Inflammatory macrophage treated with lipopolysaccharide for 1 hour (primary cell): ENCODE measurements around the gene PBOV1.

Experiments used
- DNase-seq, 2 donors: peaks; one replicate each; pipeline ENCODE4 v3.0.0-alpha.2; 2020 to 2022

The PBOV1 gene

DNA sequence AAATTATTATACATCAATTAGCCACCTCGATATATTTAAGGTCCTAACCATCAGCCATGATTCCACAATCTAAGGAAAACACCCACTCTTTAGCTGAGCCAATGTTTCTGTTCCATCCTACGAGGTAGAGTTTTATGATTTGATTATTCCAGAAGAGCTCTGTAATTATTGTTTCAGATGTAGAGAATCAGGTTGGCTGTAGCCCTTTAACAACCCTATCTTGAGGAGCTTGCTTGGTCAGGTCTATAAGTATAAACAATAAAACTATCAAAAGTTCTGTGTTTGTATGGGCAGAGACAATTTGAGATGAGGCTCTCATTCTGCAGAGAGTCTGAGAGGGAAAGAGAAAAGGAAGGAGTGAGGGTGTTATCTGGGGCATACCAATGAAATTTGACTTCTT, at the start of gene PBOV1:
TSS of gene PBOV1 (minus strand) at position 43 of the 400 bp plus-strand sequence. CDS start 96 bp downstream, outside the sequence.
- no peak for DNase-seq

- no peak for DNase-seq
Observed at GRCh38 chr6:138266095-138266494, 47.8 kb upstream of the PBOV1 start.

DNA sequence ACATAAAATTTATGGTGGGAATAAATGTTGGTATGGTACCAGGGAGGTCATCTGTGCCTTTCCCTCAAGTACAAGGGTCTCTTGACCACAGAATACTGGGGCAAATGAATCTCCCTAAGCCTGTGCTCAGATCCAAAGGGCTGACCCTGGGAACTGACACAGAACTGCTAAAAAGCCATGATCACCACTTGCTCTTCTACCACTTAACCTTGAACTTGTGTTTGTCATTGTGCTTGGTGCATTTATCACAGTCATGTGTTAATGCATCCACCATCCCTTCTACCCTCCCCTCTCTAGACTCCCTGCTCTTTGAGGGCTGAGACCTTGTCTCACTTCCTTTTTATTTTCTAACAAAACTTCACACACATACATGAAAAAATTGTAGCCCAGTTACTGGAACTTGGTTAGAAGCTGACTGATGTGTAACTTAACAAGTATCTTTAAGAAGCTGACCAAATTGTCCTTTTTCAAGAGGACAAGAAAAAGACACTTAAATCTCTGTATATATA, 46.1 kb upstream of the PBOV1 start:
- peak in 1 of 2 donors; percentile 1 for DNase-seq

- no peak for DNase-seq
Observed at GRCh38 chr6:138263963-138264362, 45.7 kb upstream of the PBOV1 start.

DNA sequence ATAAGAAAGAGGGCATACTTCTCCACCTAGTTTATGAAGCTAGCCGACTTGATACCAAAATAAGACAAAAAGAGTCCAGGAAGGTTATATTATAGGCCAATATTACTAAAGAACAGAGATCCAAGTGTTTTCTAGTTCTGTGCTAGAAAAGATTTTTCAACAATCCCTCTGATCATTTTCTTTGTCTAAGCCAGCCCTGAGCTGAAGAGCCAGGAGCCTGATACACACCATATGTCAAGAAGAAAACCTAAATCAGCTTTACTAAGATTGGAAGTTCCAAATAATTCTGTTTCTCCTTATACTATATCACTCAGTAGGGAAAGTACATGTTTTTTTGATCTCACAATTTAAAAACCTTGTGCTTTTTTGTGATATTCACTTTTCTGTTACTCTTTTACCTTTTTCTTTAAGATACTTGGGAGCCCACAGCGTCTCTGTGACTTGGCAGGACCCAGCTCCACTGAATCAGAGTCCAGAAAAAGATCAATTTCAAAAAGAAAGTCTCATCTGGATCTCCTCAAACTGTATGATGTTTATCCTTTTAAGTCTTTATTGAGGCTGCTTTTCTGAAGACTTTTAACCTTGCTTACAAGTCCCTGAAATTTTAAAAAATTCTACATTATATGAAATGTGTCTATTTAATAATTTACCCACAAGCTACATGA, 43.0 kb upstream of the PBOV1 start:
- DNase-seq = no peak

- no peak for DNase-seq
Observed at GRCh38 chr6:138258991-138259390, 40.7 kb upstream of the PBOV1 start.

GRCh38 chr6:138258197-138258596, 39.9 kb upstream of the PBOV1 start:
- DNase-seq = no peak

DNA sequence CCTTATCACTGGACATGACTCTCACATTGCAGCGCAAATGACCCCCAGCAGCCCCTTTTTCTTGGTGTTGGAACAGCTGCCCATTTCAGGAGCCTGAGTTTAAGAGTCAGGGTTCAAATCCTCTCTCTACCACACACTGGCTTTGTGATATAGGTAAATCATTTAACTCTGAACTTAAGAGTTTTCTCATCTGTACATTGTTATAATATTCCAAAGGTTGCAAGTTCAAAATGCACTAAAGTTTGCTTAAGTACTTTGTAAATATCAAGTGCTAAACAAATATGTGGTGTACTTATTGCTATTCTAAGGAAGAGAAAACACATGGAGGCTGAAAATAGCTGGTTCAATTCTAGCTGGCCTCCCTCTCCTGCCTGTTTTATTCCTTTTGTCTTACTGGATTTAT, 39.3 kb upstream of the PBOV1 start:
- no peak for DNase-seq

DNA sequence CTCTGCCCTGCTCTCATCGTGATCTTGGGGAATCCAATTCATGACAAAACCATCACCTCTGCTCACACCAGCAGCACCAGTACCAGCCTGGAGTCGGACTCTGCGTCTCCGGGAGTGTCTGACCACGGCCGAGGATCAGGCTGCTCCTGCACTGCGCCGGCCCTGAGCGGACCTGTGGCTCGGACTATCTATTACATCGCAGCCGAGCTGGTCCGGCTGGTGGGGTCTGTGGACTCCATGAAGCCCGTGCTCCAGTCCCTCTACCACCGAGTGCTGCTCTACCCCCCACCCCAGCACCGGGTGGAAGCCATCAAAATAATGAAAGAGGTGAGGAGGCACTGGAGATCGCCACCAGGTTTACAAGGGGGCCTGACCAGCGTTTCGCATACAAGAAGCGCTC, 37.2 kb upstream of the PBOV1 start:
- no peak for DNase-seq

- DNase-seq = no peak
Observed at GRCh38 chr6:138253731-138254130, 35.4 kb upstream of the PBOV1 start.

DNA sequence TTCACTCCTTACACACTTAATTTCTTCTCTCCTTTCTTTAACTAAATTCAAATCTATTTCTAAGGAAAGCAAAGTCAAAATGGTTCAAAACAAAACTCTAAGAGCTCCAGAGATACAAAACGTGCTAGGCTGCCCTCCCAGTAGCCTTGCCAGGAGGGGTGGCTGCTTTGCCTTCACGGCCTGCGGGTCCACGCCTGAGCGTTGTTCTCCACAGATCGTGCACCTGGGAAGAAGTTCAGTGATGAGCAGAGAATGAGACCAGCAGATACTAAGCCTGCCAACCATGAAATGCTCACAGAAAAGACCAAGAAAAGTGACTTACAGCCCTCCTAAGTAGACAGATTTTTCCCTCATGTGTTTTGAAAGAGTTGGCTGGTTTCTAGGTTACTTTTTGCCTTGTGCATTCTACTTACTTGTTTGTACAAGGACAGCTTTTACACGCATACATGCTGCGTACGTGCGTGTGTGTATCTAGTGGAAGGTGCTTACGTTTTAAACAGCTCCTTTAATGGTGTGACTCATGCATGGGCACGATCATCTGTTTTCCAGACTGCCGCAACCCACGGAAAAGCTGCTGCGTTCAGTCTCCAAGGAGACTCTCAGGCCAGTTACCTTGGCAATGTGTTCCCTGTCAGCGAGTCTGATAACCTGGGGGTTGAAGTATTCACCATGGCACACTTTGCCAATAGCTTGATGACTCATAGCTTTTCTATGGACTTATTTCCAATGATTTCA, 32.4 kb upstream of the PBOV1 start:
- DNase-seq = no peak

DNA sequence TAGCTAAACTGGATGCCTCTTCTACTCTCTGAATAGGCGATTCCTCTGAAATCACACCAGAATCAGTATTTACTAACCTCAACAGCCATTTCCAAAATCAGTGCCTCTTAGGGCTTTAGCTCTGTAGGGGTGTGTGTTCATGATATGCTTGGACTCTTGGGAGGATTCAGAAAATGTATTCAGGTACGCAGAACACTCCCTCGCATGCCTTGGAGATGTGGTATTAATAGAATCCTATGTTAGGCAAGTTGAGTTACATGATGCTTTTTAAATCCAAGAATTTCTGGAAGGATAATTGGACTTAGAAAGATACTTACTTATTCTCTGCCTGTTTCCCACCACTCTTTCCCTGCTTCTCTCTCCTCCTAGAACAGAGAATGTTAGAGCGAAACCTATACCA, 31.8 kb upstream of the PBOV1 start:
- no peak for DNase-seq

DNA sequence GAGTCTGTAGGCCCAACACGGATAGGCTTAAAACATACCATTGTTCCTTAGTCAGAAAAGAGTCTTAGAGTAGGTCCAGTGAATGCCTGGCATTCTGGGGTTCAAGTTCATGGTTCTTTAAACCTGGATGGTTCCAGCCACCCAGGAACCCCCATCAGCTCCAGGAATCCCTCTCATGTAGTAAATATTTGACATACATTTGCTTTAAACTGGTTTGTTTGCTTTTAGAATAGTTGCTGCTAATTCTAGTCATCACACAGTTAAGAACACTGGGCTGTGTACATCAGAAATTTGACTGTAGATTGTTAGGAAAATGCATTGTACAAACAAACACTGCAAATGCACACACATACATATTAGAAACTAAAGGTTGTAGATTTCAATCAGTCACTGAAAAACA, 30.6 kb upstream of the PBOV1 start:
- DNase-seq = no peak

GRCh38 chr6:138248011-138248410, 29.7 kb upstream of the PBOV1 start:
- DNase-seq = no peak

DNA sequence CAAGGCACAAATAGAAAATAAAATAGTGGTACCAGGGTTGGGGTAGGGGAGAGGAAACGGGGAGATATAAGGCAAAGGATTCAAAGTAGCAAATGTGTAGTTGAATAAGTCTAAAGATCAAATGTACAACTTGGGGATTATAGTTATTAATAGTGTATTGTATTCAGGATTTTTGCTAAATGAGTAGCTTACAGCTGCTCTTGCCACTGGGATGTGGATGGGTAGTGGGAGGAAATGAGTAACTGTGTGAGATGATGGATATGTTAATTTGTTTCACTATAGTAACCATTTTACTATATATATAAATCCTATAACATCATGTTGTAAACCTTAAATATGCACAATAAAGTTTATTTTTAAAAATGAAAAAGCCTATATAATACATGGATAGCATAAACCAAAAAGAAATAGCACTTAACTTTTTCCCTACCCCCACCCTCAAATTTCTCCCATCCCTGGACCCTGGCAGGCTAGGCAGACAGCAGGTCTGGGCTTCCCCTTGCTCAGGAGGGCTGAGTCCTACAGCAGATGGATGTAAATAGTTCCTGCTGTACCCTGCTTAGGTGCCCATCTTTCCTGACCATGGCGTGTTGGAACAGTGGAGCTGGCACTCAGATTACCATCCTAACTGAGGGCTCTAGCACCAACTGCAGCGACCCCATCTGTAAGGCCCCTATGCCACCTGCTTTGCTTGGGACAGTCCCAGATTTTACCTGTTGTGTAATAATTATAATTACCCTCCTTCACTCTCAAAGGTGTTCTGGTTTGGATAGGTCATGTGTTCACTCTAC, 28.6 kb upstream of the PBOV1 start:
- DNase-seq = no peak

- no peak for DNase-seq
Observed at GRCh38 chr6:138245751-138246150, 27.5 kb upstream of the PBOV1 start.

DNA sequence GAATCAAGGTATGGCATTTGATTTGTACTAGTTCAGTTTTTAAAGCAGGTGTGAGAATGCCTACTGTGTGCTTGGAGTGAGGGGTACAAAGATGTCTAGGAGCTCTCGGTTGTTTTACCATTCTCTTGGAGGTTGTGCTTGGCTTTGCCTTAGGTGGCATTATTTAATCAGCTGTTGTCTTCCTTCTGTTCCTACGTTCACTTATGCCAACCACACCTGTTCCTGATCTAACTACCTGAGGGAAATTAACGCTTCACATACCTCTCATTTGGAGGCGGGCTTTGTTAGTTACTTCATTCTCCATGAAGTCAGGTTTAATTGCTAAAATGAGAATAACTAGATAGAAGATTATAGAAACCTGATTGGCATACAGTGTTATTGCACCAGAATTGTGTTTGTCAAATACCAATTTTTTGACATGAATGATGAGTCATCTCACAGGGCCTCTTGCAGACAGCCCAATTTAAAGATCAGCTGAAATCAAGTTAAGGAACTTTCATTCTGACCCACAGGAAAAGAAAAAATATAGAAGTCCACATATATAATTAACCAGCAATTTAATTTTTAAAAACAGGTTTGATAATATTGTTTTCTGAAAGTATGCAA, 24.8 kb upstream of the PBOV1 start:
- no peak for DNase-seq

- no peak for DNase-seq
Observed at GRCh38 chr6:138241934-138242333, 23.6 kb upstream of the PBOV1 start.

DNA sequence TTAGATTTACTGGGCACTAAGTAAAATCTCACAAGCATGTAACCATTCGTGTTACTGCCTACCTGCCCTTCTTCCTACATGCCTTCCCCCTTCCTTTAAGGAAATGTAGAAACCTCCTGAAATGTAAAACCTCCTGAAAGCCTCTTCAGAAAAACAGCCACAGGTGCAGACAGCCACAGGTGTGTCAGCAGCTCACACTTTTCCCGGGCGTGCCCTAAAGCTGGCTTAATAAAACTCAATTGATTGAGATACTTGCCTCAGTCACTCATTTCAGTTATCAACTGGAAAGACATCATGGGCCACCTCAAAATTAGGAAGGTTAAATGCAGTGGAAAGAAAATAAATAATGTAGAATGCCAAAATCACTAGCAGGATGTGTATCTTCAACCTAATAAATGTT, 23.1 kb upstream of the PBOV1 start:
- DNase-seq = no peak

- no peak for DNase-seq
Observed at GRCh38 chr6:138240476-138241245, 22.4 kb upstream of the PBOV1 start.

- DNase-seq = no peak
Observed at GRCh38 chr6:138239774-138240173, 21.5 kb upstream of the PBOV1 start.

DNA sequence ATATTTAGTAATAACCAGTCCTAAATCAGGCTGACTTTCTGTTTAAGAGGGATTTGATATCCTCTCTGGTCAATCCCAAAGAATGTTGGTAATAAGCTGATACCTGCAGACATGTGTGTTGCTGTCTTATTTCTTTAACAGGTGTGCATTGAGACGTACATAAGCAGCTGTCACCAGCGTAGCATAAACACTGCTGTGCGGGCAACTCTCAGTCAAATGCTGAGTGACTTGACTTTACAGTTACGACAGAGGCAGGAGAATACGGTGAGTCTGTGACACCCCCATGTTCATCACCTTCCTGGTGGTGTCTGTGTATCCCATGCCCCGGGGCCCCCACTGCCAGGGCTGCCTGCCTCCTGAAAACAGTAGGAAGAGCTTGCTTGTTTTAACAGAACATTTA, 20.1 kb upstream of the PBOV1 start:
- DNase-seq = no peak
